GM15510 (cell line): Measurements from ENCODE around the gene AURKAIP1.

ENCODE experiments used
- POLR2A ChIP-seq: IDR thresholded peaks from 3 replicates; pipeline ENCODE4 v1.6.1; 2011; ENCODE audit warnings: borderline replicate concordance; ENCODE audit not compliant: insufficient read length; ENCODE audit errors: extremely low read depth

The AURKAIP1 gene

DNA sequence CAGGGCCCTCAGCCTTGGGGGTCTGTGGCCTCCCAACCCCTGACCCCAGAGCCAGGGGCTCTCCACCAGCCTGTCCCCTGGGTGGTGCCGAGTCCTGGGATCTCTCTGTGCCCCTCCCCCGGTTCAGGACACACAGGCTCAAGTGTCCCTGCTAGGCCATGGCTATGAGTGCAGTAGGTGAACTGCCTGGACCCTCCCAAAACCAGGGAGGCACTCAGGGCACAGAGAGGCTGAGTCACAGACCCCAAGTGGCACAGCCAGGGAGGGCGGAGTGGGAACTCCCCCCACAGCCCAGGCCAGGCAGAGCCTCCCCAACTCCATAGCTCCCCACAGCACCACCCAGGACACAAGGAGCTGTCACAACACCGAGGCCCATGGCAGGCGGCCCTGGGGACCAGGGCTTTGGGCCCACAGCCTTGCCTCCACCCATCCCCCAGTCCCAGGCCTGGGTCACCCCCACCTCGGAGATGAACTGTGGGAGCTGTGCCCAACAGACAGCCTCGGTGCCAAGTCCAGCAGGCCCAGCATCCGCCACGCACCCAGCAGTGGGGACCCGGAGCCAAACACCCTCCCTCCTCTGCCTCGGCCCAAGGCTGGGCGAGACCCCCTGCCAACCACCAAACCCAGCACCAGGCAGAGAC is 29.0 kb downstream of the AURKAIP1 start:
- TF ChIP-seq POLR2A = no peak

DNA sequence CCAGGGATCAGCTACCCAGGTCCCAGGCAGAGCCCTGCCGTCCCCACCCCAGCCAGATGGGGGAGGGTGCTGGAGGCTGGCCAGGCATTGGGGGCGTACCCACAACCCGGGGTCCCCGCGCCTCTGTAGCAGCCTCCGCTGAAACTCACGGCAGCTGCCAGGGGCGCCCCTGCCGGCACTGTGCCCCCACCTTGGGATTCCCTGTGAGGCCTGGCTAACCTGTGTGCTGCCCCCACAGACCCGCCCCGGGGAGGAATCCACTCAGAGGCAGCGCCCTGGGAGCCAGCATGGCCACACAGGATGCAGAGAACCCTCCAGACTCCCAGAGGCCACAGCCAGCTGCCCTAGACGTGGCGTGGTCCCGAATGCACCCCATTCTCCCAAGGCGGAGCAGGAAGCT is 29.6 kb downstream of the AURKAIP1 start:
- no peak for TF ChIP-seq POLR2A

DNA sequence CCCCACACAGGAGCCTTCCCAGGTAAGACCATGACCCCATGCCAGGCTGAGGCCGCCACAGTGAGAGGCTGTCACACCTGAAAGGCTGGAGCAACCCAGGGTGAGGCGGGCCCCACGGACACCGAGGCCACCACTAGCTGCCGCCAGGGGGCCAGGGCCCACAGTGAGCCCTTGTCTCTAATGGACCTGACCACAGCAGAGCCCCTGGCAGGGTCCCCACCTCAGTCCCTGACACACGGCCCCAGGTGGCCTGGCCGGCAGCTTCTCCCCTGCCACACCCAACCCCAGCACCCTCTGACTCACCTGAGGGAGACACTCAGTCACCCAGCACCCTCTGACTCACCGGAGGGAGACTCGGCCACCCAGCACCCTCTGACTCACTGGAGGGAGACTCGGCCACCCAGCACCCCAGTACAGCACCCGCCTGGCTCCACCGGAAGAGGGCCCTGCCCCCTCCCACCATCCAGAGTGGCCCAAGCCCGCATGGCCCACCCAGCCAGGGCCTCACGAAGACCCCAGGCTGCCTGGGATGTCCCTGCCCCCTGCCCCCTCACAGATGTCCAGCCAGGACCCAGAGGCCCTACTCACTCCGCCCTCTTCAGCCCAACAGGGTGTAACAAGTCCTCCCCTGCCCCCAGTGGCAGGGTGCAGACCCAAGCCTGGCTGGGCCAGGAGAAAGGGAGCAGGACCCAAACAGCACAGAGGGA is 30.2 kb downstream of the AURKAIP1 start:
- no peak for TF ChIP-seq POLR2A

DNA sequence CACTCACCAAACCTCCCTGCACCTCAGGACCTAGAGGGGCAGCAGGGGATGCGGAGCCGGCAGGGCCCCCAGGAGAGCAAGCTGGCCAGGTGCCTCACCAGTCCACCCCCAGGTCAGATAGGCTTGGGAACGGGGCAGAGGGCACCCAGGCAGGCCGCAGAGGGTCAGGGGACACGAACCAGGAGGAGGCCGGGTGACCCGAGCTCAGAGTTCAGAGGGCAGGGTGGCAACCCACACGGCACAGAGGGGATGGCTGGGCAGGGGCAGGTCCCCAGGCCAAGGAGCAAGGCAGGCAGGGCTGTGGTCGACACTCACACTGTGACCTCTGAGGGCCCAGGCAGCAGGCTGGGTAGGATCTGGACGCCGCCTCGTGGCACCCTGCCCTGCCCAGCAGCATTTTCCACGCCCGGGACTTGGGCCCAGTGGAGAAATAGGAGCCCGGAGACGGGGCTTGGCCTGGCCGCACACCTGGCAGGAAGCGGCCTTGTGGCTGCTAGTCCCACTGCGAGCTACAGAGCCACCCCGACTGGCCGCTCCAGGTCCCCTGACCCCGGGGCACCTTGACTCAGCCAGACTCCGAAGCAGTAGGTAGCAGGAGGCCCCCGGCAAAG is 31.1 kb downstream of the AURKAIP1 start:
- TF ChIP-seq POLR2A = no peak

DNA sequence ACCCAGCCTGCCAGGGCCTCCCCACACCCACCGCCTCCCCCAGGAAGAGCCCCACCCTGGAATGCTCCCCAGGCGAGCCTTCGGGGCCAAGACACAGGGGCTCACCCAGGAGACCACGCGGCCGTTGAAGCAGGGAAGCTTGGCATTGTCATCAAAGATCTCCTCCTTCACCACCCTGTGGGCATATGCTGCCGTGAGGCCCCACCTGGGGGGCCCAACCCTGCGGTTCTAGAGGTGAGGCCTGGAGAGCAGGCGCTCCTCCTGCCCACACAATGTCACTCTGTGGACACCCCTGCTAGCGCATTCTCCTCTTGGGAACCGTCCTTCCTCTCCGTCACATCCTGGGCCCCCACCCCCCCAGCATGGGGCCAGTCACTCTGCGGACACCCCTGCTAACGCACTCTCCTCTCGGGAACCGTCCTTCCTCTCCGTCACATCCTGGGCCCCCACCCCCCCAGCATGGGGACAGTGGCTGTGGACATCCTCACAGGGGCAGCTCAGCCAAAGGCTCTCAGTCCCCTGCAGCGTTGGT is 32.4 kb downstream of the AURKAIP1 start:
- no peak for TF ChIP-seq POLR2A

DNA sequence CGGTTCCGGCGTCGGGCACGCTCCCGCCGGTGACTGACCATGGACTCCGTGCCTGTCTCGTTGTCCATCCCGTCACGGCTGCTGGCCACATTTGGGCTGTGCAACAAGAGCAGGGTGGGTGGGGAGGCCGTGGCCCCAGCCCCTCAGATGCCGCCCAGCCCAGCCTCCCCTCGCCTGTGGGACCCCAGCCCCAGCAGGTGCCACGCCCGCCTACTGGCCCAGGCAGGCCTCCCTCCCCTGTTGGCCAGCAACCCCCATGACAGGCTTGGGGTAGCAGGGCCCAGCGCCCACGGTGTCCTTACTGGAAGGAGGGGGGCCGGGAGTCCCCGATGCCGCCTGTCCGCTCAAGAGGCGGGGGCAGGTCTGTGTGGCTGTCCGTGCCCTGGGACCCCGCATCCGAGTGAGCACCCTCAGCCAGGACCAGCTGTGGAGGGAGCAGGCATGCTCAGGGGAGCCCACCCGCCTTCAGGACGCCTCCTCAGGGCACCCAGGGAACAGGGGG is 32.9 kb downstream of the AURKAIP1 start:
- no peak for TF ChIP-seq POLR2A

DNA sequence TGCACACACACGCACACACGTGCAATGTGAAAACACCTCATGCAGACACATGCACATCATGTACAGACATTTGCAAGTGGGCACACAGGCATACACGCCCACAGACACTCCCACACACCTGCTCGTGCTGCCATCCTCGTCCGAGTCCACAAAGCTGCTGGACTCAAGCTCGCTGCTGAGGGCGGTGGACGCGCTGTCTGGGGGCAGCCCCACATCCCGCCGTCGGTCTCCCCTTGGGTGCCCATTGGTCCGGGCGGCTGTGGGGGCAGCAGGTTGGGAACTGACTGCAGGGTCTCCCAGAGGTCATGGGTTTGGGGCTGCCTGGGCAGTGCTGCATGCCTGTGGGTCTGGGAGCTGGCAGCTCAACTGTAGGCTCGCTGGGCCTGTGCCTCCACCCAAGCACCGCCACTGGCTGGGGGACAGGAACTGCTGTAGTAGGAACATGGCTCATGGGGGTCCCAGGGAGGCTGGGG is 33.4 kb downstream of the AURKAIP1 start:
- no peak for TF ChIP-seq POLR2A

DNA sequence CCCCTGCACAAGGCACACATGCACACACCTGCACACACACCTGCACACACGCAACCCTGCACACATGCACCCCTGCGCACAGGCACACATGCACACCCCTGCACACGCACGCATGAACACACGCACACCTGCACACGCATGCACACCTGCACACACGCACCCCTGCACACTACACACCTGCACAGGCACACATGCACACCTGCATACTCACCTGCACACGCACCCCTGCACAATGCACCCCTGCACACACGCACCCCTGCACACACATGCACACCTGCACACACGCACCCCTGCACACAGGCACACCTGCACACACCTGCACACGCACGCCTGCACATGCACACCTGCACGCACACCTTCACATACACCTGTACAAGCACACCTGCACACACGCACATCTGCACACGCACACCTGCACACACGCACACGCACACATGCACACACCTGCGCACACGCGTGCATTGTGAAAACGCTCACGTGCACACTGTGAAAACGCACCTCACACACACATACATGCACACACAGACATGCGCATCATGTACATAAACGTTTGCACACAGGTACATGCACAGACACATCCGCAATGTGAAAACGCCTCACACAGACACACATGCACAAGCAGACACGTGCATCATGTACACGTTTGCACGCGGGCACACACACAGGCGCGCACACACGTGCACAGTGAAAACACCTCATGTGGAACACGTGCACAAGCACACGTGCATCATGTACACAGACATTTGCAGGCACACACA is 34.0 kb downstream of the AURKAIP1 start:
- no peak for TF ChIP-seq POLR2A

DNA sequence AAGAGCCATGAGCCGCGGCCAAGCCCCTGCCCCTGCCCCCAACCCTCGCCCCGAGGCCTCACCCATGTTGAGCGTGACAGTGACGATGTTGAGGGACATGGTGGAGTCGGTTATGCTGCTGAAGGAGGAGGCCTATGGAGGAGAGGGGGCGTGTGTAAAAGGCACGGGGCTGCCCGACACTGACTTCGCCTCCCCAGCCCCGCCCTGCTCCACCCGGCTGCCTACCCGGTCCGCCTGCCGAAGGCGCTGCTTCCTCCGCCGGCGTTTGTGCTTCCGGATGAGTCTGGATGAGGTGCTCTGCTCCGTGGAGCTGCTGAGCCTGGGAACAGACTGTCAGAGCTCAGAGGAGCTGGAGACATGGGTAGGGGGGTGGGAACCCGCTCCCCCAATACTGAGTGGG is 34.8 kb downstream of the AURKAIP1 start:
- no peak for TF ChIP-seq POLR2A

DNA sequence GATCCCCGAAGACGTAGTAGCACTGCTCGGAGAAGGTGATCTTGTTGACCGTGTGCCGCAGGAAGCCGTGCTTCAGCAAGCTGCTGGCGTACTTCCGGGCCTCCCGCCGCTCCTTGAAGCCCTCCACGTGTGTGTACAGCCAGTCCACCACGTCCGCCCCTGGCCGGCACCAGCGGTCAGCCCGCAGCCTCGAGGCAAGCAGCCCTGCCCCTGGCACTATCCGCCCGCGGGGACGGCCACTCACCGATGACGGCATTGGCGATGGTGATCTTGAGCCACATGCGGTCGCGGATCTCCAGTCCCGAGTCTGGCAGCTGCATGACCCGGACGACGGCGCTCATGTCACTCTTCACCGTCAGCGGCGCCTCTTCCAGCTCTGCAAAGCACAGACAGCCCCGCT is 36.7 kb downstream of the AURKAIP1 start:
- no peak for TF ChIP-seq POLR2A

DNA sequence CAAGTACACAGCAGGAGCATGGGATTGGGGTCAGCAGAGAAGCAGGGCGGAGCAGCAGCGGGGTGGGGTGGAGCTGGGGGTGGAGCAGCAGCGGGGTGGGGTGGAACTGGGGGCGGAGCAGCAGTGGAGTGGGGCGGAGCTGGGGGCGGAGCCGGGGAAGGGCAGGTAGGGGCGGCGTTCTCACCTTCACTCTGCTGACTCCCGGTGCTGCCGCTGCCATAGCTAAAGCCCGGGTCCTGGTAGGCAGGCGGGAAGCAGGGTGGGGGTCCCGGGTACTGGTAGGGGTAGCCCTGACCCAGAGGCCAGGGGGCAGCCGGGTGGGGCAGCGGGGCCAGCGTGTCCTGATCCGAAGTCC is 37.2 kb downstream of the AURKAIP1 start:
- no peak for TF ChIP-seq POLR2A

DNA sequence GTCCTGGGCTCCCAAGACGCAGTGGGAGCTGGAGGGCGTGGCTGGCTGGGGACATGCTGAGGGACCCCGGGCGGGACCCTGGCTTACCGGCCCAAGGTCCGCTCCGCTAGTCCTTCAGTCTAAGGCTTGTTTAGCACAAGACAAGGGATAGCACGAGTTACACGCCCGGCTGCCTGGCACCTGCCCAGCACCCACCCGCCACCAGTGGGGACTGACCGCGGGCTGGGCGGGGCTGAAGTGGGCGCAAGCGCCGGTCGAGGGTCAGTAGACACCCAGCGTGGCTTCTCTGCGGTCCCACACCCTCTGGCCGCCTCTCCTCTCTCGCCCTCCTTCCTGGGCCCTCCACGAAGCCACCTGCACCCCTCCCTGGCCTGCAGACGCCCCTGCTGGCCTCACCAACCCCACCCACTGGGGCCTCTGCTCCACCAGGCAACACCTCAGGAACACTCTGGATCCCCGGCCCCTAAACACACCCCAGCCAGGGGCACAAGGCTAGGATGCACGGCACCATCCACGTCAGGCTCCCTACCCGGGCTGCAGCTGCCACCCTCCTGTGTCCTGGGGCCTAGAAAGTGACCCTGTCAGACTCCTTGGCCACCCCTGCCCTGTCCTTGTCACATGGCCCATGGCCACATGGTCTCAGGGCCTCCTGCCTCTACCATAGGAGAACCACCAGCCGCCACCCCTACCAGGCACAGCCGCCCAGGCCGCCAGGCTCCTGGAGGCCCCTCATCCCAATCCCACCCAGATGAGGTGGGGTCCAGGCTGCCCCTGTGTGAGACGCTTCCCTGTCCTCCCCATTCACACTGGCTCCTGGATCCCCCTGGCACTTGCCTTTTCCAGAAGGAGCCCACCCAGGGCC is 37.8 kb downstream of the AURKAIP1 start:
- no peak for TF ChIP-seq POLR2A

DNA sequence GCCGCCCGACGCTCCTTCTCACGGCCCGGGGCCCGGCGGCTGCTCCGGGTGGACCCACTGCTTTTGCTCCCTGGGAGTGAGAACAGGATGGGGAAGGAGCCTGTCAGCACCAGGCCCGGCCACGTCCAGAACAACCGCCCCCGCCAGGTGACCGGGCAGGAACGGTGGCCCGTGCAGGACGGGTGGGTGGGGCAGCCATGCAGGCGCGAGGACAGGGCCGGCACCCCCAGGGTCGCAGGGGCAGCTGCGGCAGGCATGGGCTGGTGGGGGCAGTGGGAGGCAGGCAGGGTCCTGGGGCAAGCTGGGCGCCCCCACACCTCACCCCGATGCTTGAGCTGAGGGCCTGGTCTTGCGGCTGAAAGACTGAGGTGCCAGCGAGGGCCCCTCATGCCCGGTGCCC is 38.6 kb downstream of the AURKAIP1 start:
- no peak for TF ChIP-seq POLR2A

DNA sequence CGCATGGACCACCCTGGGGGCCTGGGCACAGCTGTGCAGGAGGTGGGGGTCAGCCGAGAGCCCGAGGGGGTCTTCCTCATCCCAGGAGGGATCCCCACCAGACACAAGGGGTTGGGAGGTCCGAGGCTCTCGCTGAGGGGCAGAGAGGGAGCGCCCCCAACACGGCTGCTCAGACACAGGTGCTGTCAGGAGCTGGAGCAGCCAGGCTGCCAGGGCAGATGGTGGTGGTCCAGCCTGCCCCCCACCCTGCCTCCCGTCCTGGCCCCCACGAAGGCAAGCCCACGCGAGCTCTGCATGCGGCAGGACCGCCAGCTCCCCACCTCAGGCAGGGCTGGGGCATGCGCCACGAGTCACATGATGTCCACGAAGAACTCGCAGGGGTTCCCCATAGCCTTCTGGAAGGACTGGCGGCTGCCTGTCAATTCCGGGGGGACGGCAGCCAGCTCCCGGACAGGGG is 39.2 kb downstream of the AURKAIP1 start:
- TF ChIP-seq POLR2A = no peak
